NT2/D1 (cell line): Measurements from ENCODE around the gene ZYX.

ENCODE experiments used
- SUZ12 ChIP-seq: IDR thresholded peaks from 2 replicates; pipeline ENCODE4 v1.6.1; 2011; ENCODE audit not compliant: insufficient read length, insufficient read depth; ENCODE audit errors: extremely low read depth
- YY1 ChIP-seq: IDR thresholded peaks from 2 replicates; pipeline ENCODE4 v1.6.1; 2011; ENCODE audit not compliant: insufficient read length, insufficient read depth
- ZNF274 ChIP-seq: IDR thresholded peaks from 2 replicates; pipeline ENCODE4 v1.6.1; 2011; ENCODE audit warnings: mild to moderate bottlenecking, low read depth, low read length

GRCh38 chr7:143431109-143431508 lies 50.0 kb downstream of the ZYX start:
- TF ChIP-seq ZNF274 (no peak), SUZ12 (no peak), YY1 (no peak)
